GM12864 (cell line): ENCODE results near the gene RAD9A.

Source experiments
- DNase-seq: peaks from one replicate; pipeline ENCODE4 v3.0.0-alpha.2; 2011; ENCODE audit warnings: low read depth
- H3K4me3 ChIP-seq: 2 replicates; pipeline ENCODE4 v1.5.1; 2011; ENCODE audit warnings: mild to moderate bottlenecking, low read depth, low read length, control low read depth
- CTCF ChIP-seq: IDR thresholded peaks from 2 replicates; pipeline ENCODE4 v1.5.1; 2011; ENCODE audit warnings: low read depth, mild to moderate bottlenecking, moderate library complexity, low read length, control low read depth, inconsistent platforms; ENCODE audit errors: missing control alignments

Gene RAD9A

DNA sequence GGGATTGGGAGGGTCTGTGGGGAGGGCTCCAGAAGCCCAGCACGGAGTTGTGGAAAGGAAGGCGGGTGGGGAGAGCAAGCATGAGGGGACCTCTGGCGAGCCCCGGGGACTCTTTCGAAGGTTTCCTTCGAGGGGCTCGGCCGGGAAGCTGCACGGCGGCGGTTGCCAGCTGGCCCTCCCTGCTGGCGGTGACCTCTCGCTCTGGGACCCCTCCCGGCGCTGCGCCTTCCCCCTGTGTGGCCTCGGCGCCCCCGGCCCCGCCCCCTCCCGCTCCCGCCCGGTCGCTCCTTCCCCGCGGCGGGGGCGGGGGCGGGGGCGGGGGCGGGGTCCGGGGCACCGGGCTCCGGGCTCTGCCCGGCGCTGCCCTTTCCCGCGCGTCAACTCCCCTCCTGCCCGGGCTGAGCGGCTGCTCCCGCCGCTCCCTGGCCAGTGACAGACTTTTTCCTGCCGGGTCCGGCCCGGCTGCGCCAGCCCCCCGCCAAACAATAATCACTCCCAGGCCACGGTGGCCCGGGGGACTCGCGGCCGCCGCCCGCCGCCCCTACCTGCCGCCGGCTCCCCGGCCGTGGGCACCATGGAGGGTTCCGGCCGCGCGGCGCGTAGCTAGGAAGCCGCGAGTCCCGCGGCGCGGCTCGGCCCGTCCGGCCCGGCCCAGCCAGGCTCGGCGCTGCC is 19.3 kb upstream of the RAD9A start:
- TF ChIP-seq CTCF, result no peak
- H3K4me3 ChIP-seq, result peak overlapping the region; percentile 54
- DNase-seq, result no peak

DNA sequence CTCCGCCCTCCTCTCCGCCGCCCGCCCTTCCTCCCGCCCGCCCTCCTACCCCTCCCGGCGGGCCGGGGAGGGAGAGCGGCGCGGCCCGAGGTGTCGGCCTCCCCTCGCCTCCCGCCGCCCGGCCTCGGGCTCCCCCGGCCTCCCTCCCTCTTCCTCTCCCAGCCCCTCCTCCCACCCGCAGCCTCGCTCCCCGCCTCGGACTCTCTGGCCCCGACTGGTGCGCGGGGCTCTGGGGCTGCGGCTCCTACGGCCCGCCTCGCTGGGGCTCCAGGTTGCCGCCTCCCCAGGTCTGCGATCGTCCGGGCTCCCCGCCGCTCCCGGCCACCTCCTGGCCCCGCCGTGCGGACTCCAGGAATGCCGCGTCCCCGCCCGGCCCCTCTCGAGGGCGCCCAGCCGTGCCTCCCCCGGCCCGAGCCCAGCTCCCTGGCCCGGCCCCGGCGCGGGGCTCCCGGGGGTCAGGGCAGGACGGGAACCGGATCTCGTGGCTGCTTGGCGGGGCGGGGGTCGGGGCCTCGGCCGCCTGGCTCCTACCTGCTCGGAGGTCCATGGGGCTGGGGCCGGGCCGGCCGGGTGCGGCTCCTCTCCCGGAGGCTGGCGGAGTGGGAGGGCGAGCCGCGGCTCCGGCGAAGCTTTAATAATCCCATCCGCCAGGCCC is 18.7 kb upstream of the RAD9A start, which contains the start of gene CLCF1:
TSS of gene CLCF1 (minus strand) at position 606 of the 655 bp plus-strand sequence. CDS start at position 547, 59 bp downstream.
- H3K4me3 ChIP-seq, result peak within 1 kb of the TSS; percentile 54
- TF ChIP-seq CTCF, result no peak
- no peak for DNase-seq

DNA sequence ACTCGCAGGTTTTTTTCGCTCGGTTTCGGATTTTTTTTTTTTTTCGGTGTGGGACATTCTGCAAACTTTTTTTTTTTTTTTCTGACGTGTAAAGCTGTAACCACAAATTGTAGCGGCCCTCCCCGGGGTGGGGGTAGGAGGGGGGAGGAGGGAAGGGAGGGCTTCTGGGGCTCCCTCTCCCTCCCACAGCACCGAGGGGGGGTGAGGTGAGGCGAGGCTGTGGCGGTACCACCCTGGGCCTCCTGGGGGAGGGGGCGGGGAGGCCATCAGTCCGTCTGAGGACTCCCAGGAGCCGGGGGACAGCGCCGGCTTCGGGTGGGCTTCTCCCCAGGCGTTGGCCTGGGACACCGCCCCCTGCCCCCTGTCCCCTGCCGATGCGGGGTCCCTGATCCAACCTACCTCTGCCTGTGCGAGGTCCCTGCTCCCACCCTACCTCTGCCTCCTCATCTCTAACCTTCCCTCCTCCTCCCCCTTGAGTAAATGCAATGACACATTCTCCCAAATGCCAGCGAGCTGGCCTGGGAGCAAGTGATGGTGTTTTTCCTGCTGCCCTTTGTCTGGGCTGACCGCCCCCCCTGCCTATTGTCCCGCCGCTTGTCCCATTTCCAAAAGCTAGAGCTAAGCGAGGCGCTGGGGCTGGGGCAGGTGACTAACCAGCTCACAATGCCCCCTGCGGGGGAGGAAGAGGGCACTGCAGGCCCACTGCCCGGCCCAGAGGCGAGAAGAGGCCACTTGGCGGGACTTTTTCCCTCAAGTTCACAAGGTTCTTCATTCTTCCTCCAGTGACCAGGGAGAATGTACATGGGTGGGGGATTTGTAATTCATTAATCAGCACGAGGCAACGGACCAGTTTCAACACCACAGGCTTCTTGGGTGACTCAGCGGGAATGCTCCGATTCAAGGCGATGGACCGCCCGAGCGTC is 17.9 kb upstream of the RAD9A start:
- peak overlapping the region; percentile 54 for H3K4me3 ChIP-seq
- TF ChIP-seq CTCF, result peak; percentile 56
- DNase-seq, result no peak

DNA sequence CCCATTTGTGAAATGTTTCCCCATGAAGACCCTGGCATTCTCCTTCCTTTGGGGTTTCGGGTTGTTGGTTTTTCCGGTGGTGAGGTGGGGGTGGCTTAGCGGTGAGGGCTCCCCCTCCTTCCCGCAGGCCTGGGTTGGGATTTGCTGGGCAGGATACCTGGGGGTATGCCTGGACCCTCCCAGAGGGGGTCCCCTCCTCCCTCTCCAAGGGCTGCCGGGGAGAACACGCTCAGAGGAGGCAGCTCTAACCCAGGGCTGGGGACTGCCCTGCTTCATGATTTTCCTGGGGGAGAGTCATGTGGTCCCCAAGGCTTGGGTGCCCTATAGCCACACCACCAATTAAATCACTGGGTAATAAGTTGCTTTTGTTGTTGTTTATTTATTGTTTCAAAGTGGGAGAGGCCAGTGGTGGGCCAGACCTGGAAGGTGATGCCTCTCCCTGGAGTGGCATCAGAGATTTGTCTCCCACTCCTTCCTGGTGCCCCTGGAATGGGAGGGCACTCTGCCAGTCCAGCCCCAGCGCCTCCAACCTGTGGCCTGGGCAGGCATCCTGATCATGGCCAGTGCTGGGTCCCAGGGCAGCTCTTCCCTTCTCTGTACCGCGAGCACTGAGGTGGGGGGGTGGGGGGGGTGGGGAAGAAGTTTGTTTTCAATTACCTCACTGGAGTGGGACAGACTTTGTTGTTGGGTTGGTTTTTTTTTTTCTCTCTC is 17.1 kb upstream of the RAD9A start:
- no peak overlapping the region for H3K4me3 ChIP-seq
- DNase-seq, result no peak
- no peak for TF ChIP-seq CTCF

DNA sequence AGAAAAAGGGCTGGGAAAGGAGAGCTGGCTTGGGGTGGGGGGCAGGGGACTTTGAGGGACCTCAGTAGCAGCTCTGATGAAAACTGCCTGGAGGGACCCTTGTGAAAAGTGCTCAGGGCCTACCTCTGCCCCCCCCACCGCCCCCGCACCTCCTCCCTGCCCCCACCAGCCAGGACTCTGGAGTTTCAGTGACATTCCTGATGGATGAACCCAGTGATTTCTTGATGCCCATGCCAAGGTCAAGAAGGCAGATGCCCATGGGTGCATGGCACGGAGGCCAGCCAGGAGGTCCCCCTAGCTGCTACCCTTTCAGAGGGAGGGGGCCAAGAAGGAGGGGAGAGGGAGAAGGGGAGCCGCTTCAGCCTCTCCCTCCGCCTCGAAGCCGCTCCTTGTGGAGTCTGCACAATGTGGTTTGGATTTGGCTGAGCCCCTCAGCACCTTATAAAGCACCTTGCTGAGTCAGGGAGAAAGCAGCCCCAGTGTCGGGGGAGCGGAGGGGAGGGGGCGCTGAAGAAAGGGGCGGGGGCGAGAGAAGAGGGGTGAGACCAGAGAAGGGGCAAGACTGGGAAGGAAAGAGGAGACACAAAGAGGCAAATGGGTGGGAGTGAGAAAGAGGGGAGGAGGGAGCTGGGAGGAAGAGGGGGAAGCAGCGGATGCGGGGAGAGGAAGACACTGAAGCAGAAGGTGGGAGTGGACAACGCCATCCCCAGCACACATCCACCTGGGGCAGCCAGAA is 16.3 kb upstream of the RAD9A start:
- H3K4me3 ChIP-seq, result no peak overlapping the region
- DNase-seq, result no peak
- no peak for TF ChIP-seq CTCF
